Measurements from ENCODE around the gene EFCAB6.

DNA sequence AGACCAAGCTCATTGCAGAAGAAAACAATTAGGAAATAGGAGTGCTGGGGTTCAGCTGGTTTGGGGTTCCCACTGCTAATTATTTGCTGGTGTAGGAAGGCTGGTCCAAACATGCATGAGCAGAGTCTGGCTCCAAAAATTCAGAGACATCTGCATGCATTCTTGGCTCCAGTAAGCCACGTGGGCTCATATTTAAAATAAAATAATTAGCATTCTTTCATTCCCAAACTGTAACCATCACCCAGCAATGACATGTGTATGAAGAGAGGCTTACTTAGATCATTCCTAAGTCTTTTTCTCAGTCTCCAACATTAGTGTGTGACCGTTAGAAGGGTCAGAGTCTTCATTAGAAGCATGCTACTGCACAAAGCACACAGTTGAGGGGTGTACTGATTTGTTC, 58.4 kb downstream of the EFCAB6 start:
- TF ChIP-seq, protein P1, sequence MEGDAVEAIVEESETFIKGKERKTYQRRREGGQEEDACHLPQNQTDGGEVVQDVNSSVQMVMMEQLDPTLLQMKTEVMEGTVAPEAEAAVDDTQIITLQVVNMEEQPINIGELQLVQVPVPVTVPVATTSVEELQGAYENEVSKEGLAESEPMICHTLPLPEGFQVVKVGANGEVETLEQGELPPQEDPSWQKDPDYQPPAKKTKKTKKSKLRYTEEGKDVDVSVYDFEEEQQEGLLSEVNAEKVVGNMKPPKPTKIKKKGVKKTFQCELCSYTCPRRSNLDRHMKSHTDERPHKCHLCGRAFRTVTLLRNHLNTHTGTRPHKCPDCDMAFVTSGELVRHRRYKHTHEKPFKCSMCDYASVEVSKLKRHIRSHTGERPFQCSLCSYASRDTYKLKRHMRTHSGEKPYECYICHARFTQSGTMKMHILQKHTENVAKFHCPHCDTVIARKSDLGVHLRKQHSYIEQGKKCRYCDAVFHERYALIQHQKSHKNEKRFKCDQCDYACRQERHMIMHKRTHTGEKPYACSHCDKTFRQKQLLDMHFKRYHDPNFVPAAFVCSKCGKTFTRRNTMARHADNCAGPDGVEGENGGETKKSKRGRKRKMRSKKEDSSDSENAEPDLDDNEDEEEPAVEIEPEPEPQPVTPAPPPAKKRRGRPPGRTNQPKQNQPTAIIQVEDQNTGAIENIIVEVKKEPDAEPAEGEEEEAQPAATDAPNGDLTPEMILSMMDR (IDR thresholded peaks at IDR 0.05), result no peak
- TF ChIP-seq POLR2A (IDR thresholded peaks at IDR 0.05), result no peak

Measured in gastroesophageal sphincter (tissue), 3 donors.